ENCODE measurements around the gene LEO1.

LEO1 gene

DNA sequence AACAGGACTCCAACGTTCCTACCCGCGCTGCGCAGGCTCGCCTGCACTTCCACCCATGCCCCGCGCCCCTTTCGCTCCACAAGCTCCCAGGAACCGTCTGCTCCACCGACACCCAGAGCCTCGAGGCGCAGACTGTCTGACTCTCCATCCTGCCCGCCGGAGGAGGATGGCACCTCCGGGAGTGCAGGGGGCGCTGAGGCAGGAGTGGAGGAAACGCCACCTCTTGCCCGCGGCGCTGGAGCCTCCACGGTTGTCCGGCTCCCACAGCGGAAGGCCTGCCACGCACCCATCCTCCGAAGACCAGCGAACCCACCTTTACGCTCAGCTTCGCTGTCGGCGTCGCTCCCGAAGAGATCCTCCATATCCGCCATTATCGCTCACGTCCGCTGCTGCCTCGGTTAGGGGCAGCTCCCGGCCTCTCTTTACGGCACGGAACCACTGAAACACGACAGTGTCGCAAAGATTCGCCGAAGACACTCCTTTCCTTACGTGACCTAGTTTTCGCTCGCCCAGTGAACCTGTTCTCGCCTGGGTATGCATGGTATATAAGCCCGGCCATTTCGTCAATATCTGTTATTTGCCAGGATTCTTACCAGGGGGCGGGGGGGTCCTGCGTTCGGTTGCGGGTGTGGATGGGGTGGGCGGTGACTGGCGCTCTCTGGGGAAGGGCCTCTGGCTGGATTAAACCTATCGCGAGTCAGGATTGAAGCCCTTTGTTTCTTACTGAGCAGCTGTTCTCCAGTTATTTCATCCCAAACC, at the start of gene LEO1:
LEO1 (minus strand) TSS at position 404 of the 759 bp plus-strand sequence; CDS start at position 371, 33 bp downstream.
- DNase-seq, result peak; percentile 73

DNA sequence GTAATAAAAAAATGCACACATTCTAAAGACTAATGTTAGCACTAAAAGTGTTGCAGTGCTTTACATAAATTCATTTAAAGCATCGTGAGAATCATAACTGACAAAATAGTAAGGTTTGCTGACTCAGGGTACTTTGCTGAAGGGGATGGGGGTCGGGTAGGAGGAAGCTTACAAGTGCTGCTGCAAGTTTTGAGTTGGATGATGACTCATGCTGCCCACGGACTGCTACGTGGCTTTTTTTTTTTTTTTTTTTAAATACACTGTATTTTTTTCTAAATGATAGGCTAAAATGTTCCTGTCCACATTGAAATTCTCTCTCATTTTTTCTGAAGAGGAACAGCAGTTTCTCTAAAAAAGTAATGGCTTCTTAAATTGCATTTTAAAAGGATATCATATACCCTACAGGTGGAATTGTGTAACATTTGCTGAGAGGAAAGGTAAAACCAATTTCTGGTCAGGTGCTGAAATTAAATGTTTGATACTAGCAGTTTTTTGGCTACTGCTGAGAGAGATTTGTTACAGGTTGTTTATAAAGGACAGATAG, 49.6 kb upstream of the LEO1 start:
- DNase-seq, result peak; percentile 56

DNA sequence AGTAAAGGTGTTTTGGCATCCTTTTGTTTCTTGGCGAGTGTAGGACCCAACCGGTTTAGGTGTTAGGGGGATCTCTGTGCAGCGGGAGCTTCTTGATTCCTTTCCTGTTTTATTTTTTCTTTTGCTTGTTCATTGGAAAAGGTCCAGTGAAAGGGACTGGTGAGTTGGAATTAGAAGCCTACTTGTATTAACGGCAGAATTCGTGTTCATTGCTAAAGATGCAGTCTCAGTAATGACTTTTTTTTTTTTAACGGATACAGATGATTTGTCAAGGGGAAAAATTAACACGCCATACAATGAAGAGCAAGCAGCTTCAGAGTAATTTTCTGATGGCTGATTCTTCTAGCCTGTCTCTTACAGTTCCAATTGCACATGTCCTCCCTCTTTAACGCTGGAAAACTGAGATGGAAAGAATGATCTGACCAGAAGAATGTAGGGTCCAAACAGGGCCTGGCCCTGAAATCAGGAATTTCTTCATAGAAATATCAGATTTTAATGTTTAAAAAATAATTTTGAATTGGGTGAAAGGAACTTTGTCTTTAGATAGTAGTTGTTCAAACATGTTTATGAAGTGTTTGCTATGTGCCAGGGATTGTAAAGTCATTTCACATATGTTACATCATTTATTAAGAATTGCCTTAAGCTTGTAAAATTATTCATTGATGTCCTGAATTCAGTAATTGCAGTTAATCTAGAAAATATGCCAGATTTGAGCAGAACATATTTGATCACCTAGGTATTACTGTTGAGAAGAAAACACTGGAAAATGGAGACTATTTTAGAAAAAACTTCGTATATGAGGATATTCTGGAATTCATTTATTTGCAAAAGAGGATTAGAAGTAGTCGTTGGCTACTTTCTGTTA, 48.9 kb upstream of the LEO1 start:
- DNase-seq, result no peak

DNA sequence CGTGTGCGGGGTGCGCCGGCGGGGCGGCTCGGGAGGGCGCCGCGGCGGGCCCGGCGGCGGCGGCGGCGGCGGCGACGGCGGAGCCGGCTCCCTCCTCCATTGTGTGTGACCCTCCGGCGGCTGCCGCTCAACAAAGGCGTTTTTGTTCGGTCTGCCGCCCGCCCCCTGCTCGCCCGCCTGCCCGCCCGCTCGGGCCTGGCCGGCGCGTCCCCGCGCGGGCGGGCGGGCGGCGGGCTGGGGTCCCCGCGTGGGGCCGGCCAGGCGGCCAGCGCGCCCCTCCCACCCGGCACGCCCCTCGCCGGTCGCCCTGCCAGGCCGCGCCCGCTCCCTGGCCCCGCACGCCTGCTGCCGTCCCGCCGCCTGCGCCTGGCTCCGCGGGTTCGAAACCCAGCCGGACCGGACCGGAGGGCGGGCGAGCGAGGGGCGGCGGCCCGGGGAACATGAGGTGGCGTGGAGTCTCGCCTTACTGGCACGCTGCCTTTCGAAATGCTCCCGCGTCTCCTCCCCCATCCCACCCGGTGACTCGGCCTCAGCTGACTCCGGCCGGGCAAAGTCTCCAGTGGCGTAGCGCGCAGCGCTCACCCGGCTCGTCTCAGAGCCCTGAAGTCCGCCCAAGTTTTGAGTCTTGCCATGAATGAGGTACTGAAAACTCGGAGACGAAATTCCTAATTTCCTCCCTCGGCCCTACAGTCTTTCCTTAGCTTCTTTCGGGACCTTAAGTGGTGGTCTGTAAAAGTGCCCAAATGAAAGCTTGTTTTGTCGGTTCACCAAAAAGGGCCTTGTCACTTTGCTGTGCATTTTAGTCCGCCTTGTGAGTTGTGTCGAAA, 48.0 kb upstream of the LEO1 start:
- peak; percentile 55 for DNase-seq

DNA sequence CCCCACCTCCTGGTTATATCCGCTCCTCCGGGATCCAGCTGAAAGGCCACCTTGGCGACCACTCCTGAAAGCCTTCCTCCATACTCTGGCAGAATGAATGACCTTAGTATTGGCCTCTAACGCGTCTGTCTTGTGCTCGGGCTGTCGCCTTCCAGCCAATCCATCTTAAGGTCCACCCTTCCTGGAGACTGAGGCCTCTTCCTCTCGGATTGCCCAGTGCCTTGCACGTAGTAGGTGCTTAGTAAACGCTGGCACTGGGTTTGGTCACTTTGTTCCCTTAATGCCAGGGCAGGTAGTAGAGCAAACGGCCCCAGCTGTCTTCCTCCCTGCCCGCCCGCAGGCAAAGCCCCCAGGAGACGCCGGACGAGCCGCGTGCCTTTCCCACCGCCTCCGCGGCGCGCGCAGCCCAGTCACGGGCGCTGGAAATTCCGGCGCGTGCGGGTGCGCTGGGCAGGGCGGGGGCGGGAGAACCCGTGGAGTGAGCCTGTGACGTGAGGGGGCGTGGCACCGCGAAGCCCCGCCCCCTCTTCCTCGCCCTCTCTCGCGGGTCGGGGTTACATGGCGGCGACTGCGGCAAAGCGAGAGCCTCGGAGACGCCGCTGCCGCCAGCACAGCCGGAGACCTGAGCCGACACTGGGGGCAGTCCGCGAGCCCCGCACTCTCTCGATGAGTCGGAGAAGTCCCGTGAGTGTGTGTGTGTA, 47.3 kb upstream of the LEO1 start, which contains the start of gene MAPK6:
MAPK6 (plus strand) TSS at position 527 of the 701 bp plus-strand sequence. CDS start 27,242 bp downstream, outside the sequence.
- peak; percentile 95 for DNase-seq

DNA sequence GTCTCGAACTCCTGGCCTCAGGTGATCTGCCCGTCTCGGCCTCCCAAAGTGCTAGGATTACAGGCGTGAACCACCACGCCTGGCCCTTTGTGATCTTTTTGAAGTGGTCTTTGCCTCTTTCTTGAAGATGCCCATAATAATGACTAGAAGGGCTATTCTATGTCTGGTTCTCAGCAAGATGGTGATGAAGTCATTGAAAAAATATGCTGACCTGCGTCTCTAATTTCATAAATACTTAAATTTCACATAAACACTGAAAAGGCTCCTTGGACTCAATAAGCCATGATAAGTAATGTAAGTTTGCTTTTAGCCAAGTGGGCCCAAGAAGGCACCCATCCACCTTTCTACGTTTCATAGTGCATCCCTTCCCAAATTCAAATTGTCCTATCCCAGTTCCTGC, 46.7 kb upstream of the LEO1 start:
- no peak for DNase-seq

DNA sequence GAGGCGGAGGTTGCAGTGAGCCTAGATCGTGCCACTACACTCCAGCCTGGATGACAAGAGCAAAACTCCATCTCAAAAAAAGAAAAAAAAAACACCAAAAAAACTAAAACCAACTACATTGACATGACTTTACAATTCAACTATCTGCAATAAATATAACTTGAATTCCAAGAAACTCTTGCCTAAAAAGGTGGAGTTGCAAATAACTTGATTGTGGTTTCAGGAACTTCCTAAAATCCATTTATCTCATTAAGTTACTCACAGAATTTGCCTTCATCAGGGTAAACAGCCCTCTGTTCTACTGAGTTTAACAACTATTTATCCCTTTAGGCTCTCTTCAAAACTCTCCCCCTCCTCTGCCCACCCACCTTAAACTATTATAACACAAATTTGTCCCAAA, 44.7 kb upstream of the LEO1 start:
- no peak for DNase-seq

DNA sequence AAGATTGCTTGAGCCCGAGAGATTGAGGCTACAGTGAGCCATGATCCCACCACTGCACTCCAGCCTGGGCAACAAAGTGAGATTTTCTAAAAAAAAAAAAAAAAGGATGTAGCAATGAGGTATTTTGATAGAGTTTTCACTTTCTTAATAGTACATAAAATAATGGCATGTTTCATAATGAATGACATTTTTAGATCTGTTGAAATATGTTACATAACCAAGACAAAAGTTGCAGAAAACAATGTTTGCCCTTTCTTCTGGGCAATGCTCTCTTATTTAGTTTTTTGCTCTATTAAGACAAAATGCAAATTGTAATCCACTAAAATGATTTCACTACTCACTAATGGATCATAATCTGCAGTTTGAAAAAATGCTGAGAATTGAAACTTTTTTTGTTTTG, 43.0 kb upstream of the LEO1 start:
- DNase-seq, result no peak

DNA sequence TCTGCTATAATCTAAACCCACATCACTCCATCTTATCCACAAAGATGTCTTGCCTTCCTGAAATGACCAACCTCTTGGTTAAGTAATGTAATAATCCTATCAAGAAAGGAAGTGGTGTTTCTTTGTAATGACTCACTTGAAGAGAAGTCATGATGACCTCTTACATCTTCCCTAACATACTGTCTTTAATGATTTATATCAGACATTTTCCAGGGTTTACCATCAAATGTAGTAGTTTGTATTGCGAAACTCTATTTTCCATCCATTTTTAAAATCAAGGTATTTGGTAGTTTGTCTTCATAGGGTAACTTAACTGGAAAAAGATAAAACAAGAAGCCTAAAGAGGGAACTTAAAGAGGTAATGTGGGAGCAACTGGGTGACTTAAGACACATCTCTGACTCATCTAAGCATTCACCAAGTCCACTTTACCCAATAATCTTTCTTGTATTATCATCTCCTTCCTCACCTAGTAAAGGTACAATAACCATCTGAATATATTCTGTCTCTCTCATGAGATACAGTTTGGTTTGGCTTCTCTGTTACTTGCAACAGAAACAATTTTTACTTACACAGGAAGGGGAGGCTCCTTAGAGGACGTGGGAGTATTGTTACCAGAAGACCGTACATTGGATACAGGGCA, 41.7 kb upstream of the LEO1 start:
- no peak for DNase-seq

DNA sequence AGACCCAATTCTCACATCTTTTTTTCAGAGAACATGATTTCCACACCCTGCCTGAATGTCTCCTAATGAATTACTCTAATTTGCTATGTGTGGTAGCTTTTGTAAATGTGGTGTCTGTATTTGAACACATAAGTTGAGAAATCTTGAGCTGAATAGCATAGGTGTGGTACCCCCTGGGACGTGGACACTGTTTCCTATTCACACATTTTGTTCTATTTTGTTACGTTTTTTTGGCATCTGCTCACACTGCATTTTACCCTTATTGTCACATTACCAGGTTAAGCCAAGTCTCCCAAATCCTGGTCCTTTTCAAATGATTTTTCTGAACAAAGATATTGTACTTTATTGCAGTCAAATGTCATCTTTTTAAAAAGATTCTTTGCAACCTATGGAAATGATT, 40.6 kb upstream of the LEO1 start:
- no peak for DNase-seq

DNA sequence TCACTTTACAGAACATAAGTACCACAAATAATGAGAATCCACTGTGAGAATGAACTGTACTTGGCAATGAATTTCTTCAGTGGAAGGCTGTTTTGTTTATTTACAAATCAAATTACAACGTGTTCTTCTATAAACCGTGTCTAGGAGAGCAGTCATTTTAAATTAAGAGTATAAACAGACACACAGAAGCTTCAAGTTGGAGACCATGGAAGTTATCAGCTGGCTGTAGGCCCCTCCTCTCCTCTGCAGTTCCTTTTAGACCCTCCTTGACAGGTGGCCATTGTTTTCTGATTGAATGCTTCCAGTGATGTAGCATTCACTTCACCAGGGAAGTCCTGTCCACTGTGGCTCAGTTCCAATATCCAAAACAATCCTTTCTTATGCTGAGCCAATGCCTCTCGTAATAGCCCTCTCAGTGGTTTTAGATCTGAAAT, 40.1 kb upstream of the LEO1 start:
- no peak for DNase-seq

DNA sequence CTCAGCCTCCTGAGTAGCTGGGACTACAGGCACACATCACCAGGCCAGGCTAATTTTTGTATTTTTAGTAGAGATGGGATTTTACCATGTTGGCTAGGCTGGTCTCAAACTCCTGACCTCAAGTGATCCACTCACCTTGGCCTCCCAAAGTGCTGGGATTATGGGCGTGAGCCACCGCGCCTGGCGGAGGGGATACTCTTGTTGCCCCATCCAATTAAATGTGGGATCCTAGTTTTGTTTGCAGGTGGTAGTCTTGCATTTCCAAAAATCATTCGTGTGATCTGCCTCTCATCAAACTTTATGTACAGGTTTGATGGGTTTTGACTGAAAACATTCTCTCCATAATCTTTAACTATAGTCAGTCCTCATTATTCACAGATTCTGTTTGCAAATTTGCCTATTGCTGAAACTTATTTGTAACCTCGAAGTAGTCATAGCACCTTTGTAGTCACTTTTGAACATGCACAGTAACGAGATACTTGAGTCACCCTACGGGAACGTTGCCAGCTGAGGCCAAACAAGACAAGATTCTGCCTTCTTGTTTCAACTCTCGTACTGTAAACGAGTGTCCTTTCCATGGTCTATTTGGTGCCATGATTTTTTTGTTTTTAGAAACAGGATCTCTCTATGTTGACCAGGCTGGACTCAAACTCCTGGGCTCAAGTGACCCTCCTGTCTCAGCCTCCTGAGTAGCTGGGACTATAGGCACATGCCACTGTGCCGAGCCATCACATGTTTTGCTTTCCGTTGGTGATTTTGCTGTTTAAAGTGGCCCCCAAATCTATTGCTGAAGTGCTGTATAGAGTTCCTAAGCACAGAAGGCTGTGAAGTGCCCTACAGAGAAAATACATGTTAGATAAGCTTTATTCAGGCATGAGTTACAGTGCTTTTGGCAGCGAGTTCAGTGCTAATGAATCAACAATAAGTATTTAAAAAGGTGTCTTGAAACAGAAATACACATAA, 39.3 kb upstream of the LEO1 start:
- peak; percentile 41 for DNase-seq

DNA sequence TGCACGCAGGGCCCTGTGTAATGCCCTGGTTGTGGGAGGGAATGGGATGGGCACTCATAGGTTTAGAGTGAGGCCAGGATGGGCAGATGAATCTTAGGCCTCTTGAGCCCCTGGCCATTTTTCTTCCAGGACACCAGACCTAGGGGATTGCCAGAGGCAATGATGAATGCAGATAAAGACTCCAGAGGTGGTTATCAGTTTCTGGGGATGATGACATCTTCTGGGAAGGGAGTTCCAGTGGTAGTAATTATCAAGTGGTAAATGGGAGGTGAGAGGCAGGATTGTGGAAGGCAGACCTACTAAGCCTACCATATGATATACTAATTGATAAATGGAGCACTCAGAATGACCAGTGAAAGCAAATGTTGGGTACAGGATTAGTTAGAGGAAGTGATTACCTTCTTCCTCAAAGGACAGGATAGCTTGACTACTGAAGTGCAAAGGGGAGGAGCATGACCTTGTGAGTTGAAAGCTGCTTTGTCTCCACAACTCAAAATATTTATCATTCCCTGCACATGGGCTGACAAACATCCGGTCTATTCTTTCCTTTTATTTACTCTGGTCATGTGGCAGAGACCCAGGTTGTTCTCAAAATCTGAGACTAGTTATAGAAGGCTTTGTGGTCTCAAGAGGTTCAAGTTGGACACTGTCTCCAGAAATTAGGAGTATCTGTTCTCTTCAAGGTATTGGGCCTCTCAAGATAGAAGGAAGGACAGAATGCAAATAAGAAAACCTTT, 37.3 kb upstream of the LEO1 start:
- no peak for DNase-seq

DNA sequence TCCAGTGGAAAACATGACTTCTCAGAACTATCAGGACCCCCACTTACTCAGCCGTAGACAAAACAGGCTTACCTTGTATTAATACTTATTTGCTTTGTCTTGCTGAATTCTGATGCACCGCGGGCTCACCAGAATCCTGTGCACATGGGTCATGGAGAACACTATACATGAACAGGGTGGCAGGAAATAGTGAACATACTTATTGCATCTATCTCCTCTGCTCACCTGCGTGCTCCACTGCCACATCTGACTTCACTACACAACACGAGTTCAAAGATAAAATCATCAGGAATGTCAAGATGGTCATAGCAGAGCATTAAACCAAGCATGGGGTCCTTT, 36.8 kb upstream of the LEO1 start:
- DNase-seq, result no peak

DNA sequence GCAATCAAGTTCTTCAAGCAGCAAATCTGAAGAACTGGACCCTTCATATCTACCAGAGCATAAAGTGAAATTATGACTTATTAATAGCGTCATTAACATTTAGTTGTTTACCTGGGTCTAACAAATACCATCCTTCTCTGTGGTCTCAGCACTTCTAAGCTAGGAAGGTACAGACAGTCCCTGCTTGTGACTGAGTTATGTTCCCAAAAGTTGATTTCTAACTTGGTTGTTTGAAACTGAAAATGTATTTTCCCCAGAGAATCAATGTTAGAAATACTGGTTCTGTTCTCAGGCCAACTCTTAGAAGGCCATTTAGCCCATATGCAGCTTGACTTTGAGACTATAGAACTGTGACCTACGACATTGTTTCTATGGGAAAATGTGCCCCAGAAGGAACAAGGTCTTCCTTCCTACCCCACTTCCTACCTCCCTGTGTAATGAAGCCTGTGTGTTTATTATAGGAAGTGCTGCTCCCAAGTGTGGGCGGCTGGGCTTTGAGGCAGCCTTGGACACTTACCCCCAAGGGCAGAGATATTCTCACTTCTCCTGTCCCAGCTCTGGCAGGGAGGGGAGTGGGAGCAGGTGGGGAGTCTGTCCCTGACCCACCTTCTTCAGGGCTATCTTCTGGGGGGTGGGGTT, 35.2 kb upstream of the LEO1 start:
- no peak for DNase-seq

DNA sequence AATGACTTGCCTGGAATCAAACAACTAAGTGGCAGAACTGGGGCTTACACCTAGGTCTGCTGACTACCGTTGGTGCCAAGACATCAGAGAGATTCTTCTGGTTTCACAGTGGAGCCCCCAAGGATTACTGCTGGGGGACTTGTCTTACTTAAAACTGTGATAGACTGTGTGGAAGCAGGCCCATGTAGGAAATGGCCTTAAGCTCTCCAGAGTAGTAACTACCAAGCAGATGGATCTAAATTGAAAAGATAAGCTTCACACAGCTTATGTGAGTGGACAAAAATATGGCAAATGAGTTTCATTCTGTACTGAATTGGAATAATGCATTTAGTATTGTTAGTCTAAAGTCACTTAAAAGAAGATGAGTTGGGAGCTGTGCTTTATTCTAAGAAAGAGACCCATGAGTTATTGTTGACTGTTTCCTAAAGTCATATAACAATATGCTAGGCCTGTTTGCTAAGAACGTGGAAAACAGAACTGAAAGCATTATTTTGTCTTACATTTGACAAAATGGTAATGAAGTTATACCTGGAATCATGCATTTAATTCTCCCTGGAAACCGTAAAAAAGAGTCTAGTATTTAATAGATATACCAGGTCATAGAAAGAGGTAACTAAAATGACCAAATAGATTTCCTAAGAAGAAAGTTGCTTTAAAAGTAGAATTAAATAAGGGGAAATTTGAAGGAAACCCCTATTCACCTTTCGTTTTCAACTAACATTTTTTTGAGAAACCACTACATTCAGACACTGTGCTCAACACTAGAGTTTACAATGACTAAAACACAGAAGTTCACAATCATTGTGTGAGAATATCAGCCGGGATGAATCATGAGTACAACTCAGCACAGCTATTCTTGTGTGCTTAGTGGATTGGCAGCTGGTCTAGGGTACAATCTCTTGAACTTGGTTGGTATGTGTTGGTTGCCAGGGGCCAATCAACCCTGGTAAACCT, 34.4 kb upstream of the LEO1 start:
- no peak for DNase-seq

DNA sequence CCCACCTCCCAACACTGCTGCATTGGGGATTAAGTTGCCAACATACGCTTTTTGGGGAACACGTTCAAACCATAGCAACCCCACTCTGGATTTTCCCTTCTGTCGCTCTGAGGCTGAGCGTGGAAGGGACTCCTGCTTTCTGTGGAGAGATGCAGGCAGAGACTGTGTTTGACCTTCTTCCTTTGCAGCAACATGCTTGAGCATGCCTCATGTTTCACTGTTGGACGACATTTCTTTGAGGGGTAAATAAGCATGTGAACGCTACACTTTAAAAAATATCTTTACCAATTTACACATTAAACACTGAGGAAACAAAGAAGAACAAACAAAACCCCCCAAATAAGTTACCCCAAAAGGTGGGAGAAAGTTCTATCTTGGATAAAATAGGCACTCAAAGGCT, 33.2 kb upstream of the LEO1 start:
- no peak for DNase-seq

DNA sequence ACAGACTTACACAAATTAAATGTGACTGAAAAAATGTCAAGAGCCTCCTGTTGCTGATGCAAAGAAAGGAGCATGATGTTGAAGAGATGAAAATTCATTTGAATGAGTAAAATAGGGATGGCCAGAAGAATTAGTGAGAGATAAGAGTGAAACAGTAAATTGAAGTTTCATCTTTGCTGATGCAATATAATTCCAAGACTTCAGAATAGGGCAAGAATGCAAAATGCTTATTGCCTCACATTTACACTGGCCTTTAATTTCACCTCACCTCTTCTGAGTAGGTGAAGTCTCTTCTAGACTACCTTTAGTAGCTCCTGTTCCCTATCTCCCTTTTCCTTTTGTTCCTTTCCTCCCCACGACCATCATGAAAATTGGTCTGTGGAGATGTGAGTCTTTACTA, 32.1 kb upstream of the LEO1 start:
- DNase-seq, result no peak

Data from stimulated activated CD4-positive, alpha-beta T cell treated with anti-CD3 and anti-CD28 coated beads, Interleukin-12 subunit alpha, Interleukin-12 subunit beta, amount 100 ng/mL, for 4 hours (primary cell).